ENCODE measurements around the gene RFTN1. TPM values are rescaled to one million over a fixed set of nuclear protein-coding genes. Genes with fewer than 3 reads are reported as not detected.

RFTN1 gene
- total and polyA plus RNA-seq, 7 donors: 9.1 to 33.1 (median 15.9) TPM

DNA sequence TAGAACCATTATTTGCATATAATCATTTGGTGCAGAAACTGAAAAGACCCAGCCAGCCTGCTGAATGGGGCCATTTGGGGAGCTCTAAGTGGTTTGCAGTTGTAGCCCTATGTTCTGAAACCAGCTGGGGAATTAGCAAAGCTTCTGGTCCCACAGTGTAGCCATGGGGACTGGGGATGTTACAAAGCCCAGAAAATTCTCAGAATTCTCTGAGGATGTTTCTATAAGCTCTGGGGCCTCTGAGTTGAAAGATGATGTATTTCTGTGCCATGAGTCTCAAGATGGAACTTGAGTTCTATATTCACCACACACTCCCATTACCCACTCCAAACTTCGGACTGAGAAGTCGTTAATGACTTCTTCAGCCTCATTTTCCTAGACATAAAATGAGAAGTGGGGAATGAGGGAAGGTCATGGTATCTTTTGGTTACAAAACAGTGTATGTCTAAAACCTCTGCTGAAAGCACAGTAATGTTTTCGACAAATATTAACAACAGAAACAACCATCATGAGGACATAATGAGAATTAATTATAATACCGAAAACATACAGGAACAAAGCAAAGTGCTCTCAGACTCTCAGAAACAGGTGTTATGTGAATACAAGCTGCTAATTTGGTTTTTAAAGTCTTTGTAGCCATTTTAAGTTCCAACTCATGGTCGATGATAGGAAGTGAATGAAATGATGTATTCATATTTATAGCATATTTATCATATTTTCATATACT lies 89.4 kb downstream of the RFTN1 start:
- Histone ChIP-seq H3K36me3 (ENCODE audit: insufficient read depth in 1 of 2, low read depth in 1 of 2) (no peaks in the 10 kb centered on the region), H3K4me1 (peaks cover 5% of the 10 kb centered on the region), H3K9me3 (no peaks in the 10 kb centered on the region), H3K27me3 (ENCODE audit: insufficient read depth in 3 of 3, low read length in 2 of 3) (no peaks in the 10 kb centered on the region), H3K4me3 (no peak overlapping the region), H3K27ac (no peak overlapping the region)
- WGBS, 3 donors: 82 to 85% (median 84%) methylated on average over 5 of the region's 5 CpGs
- TF ChIP-seq, protein P1, sequence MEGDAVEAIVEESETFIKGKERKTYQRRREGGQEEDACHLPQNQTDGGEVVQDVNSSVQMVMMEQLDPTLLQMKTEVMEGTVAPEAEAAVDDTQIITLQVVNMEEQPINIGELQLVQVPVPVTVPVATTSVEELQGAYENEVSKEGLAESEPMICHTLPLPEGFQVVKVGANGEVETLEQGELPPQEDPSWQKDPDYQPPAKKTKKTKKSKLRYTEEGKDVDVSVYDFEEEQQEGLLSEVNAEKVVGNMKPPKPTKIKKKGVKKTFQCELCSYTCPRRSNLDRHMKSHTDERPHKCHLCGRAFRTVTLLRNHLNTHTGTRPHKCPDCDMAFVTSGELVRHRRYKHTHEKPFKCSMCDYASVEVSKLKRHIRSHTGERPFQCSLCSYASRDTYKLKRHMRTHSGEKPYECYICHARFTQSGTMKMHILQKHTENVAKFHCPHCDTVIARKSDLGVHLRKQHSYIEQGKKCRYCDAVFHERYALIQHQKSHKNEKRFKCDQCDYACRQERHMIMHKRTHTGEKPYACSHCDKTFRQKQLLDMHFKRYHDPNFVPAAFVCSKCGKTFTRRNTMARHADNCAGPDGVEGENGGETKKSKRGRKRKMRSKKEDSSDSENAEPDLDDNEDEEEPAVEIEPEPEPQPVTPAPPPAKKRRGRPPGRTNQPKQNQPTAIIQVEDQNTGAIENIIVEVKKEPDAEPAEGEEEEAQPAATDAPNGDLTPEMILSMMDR (IDR thresholded peaks at IDR 0.05): no peak
- ATAC-seq (no peak), DNase-seq (no peak)
- intact Hi-C loops (cut with DNase I): no loop called here

- no peak for ATAC-seq
- Histone ChIP-seq H3K27ac (no peak overlapping the region), H3K9me3 (no peaks in the 10 kb centered on the region), H3K27me3 (ENCODE audit: insufficient read depth in 3 of 3, low read length in 2 of 3) (no peaks in the 10 kb centered on the region), H3K4me3 (no peak overlapping the region), H3K36me3 (ENCODE audit: insufficient read depth in 1 of 2, low read depth in 1 of 2) (no peaks in the 10 kb centered on the region), H3K4me1 (peaks cover 5% of the 10 kb centered on the region)
- 70 to 85% (median 81%) methylated on average over 2 of the region's 2 CpGs for WGBS, 3 donors
- TF ChIP-seq, protein P1 (IDR thresholded peaks at IDR 0.05): no peak
- intact Hi-C loops (cut with DNase I): no loop called here
- DNase-seq: no peak
Measured at GRCh38 chr3:16423298-16423697, 90.2 kb downstream of the RFTN1 start.

- H3K4me1 ChIP-seq: peaks cover 15% of the 10 kb centered on the region
- no peak for ATAC-seq
- intact Hi-C loops (cut with DNase I): loop anchor here in 1 of 2 donors (5.0 kb wide), 1 partner anchor 33 kb away; no protein-coding TSS in a partner anchor
Measured at GRCh38 chr3:16419640-16420241, 93.8 kb downstream of the RFTN1 start.

GRCh38 chr3:16417945-16418739 lies 95.4 kb downstream of the RFTN1 start:
- no peaks in the 10 kb centered on the region for H3K36me3 ChIP-seq (ENCODE audit: insufficient read depth in 1 of 2, low read depth in 1 of 2)
- H3K27ac ChIP-seq: no peak overlapping the region
- DNase-seq (no peak), ATAC-seq (no peak)
- peaks cover 15% of the 10 kb centered on the region for H3K4me1 ChIP-seq
- WGBS, 3 donors: 50 to 66% (median 51%) methylated on average over 5 of the region's 5 CpGs
- H3K4me3 ChIP-seq: no peak overlapping the region
- no peaks in the 10 kb centered on the region for H3K9me3 ChIP-seq
- intact Hi-C loops (cut with DNase I): loop anchor here in 1 of 2 donors (5.0 kb wide), 1 partner anchor 34 kb away; no protein-coding TSS in a partner anchor
- H3K27me3 ChIP-seq (ENCODE audit: insufficient read depth in 3 of 3, low read length in 2 of 3): no peaks in the 10 kb centered on the region
- TF ChIP-seq, protein P1 (IDR thresholded peaks at IDR 0.05): no peak

More at GRCh38 chr3:16419640-16420241, 93.8 kb downstream of the RFTN1 start:
- no peaks in the 10 kb centered on the region for H3K36me3 ChIP-seq (ENCODE audit: insufficient read depth in 1 of 2, low read depth in 1 of 2)
- DNase-seq: no peak
- 56 to 59% (median 57%) methylated on average over 5 of the region's 5 CpGs for WGBS, 3 donors
- H3K27me3 ChIP-seq (ENCODE audit: insufficient read depth in 3 of 3, low read length in 2 of 3): no peaks in the 10 kb centered on the region
- TF ChIP-seq, protein P1 (IDR thresholded peaks at IDR 0.05): no peak
- no peak overlapping the region for H3K4me3 ChIP-seq
- H3K27ac ChIP-seq: no peak overlapping the region
- H3K9me3 ChIP-seq: no peaks in the 10 kb centered on the region

Measured in psoas muscle (tissue), 8 donors.